Stimulated activated CD4-positive, alpha-beta T cell treated with anti-CD3 and anti-CD28 coated beads, Interleukin-1b, Interleukin-23, amount 100 ng/mL, for 48 hours (primary cell): Measurements from ENCODE around the gene DSE.

Experiments used
- DNase-seq: peaks from one replicate; pipeline ENCODE4 v3.0.0-alpha.2; 2020

Gene DSE

GRCh38 chr6:116419069-116419786, 48.5 kb downstream of the DSE start:
- DNase-seq, result no peak

DNA sequence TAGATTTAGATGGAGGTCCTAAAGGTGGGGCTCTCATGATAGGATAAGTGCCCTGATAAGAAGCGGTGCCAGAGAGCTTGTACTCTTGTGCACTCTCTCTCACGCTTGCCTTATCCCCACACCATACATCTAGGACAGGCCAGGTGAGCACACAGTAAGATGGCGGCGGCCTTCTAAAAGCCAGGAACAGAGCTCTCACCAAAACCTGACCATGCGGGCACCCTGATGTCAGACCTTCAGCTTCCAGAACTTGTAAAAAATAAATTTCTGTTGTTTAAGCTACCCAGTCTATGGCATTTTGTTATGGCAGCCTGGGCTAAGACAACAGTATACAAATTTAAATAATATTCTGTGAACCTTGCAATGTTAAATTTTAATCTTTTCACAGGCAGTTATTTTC, 49.6 kb downstream of the DSE start:
- no peak for DNase-seq

DNA sequence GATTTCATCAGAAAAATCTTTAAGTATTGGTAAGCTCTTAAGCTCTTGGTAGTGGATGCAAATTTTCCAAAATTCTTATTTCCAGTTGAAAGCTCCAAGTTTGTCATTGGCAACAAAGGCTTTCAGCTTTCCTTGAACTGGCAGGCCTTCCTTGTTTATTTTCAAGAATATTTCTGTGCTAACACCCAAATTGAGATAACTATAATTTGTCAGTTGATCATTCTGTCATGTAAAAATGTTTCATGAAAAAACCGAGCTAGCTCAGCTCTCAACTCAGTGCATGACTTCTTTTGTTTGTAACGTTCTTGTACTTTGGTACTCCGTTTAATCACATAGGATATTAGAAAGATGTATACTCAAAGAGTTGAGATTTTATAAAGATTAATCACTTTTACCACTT, 51.5 kb downstream of the DSE start:
- no peak for DNase-seq

DNA sequence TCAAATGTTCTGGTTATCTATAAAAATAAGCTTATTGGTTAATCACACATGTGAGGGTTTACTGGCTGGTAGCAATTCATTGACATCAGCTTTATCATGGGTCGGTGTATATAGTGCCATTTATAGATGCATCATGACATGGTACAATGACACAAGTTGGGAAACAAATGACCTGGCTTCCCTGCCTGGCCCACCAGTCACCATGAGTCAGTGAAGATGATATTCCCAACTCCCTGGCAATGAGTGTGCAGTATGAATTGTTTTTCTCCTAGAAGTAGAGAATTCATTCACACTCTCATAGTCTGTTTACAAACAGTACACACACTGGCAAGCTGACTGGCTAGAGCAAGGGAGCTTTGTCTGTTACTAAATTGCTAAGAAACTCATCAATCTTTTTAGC, 53.3 kb downstream of the DSE start:
- DNase-seq, result no peak

DNA sequence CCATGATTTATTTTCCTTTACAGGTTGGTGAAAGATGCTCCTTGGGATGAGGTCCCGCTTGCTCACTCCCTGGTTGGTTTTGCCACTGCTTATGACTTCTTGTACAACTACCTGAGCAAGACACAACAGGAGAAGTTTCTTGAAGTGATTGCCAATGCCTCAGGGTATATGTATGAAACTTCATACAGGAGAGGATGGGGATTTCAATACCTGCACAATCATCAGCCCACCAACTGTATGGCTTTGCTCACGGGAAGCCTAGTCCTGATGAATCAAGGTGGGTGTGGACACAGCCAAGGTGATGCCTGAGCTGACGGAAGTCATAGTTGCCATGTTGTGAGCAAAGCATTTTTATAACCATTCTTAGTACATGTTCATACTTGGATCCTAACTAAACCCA, 55.8 kb downstream of the DSE start:
- no peak for DNase-seq

- no peak for DNase-seq
These were observed 58.4 kb downstream of the DSE start for GRCh38 chr6:116429111-116429510.

- DNase-seq, result no peak
These were observed 60.1 kb downstream of the DSE start for GRCh38 chr6:116430860-116431259.

- no peak for DNase-seq
These were observed 61.3 kb downstream of the DSE start for GRCh38 chr6:116431964-116432595.

- no peak for DNase-seq
These were observed 62.5 kb downstream of the DSE start for GRCh38 chr6:116433206-116433712.

- DNase-seq, result no peak
These were observed 63.4 kb downstream of the DSE start for GRCh38 chr6:116434056-116434725.

DNA sequence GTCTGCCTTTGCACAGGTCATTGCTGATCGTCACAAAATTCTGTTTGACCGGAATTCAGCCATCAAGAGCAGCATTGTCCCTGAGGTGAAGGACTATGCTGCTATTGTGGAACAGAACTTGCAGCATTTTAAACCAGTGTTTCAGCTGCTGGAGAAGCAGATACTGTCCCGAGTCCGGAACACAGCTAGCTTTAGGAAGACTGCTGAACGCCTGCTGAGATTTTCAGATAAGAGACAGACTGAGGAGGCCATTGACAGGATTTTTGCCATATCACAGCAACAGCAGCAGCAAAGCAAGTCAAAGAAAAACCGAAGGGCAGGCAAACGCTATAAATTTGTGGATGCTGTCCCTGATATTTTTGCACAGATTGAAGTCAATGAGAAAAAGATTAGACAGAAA, 65.8 kb downstream of the DSE start:
- DNase-seq, result no peak

- DNase-seq, result no peak
These were observed 66.9 kb downstream of the DSE start for GRCh38 chr6:116437656-116438055.

DNA sequence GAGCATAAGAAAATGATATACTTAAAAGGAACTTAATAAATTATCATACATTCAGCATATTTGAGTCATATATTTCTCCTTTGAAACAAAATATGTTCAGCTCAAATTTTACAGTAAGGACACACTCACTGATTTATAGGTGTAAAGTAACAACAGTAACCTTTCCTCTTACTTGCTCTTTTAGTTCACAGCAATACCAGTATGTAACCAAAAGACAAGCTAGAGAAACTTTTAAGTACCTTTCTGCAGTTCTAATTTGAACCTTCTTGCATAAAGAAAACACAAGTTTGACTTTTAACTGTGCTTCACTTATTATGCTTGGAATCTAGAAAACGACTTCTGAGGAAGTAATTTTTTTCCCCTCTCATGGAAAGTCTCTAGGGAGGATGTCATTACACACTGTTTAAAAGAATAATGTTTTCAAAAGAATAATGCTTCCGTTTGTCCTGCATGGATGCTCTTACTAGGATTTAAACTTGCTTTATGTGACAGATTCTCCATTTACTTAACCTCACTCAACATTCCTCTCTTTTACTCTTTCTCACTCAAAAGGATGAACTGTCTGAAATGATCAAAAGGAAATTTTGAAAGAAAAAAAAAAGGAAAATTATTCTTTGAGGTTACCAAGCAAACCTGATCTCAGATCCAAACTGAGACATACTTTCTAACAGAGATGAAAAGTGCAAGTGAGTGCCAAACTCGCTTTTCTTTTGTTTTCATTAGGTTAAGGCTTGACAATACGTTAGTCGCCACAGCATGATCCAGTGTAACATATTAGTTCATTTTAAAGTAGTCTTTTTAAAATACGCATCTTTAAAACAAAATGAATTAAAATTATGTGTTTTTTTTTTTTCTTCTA, 68.1 kb downstream of the DSE start:
- DNase-seq, result no peak

DNA sequence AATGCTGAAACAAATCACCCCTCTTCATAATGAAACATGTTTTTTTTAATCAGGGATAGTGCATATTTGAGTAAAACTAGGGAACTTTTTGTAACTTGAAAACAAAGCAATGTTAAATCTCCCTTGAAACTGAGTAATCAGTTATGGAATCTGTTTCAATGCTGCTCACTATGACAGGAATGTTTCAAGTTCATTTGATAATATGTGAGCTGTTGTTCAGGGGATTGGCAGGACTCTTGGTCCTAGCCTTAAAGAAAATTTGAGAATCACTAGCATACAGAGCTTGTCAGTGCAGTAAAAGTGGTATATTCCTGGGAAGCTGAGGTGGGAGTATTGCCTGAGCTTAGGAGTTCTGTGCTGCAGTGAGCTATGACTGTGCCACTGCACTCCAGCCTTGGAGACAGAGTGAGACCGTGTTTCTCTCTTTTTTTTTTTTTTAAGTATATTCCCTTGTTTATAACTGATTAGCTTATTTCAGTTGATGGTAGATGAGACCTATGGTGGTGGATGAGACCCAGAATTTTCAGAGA, 68.8 kb downstream of the DSE start:
- DNase-seq, result no peak

- DNase-seq, result no peak
These were observed 72.4 kb downstream of the DSE start for GRCh38 chr6:116443105-116443504.

DNA sequence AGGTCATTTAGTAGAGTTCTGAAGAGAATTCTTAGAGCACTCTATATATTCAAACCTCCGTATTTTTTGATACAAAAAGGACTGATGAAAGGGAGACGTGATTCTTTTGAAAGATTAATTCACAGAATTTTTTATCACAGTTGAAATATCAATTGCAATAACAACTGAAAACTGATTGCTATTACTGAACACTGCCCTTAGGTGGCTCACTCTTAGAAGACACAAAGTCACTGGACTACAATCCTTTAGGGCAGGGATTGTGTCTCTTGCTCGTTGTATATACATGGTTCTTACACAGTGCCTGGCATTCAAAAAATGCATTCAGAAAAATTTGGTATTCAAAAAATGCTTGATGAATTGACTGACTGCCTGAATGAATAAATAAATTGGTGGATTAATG, 73.3 kb downstream of the DSE start:
- DNase-seq, result no peak

GRCh38 chr6:116444575-116444974, 73.8 kb downstream of the DSE start:
- no peak for DNase-seq

- DNase-seq, result no peak
These were observed 74.4 kb downstream of the DSE start for GRCh38 chr6:116445102-116445501.

GRCh38 chr6:116446399-116446798, 75.7 kb downstream of the DSE start:
- DNase-seq, result no peak

- DNase-seq, result no peak
These were observed 76.3 kb downstream of the DSE start for GRCh38 chr6:116447052-116447451.

- DNase-seq, result no peak
These were observed 76.8 kb downstream of the DSE start for GRCh38 chr6:116447496-116448011.

- no peak for DNase-seq
These were observed 78.8 kb downstream of the DSE start for GRCh38 chr6:116449565-116449964.
